TTC549 (cell line): Measurements from ENCODE around the gene IPP.
"Not testable (repeated sequence)": the region's sequence is repeated elsewhere in the genome, so short reads cannot be mapped to it uniquely, and the experiment has no call there.

Experiments
- FAIRE-seq: peaks from 2 replicates; lab custom pipeline; 2012; peaks lifted over from hg19 to GRCh38; lab: Jason Lieb, UNC

The IPP gene

GRCh38 chr1:45684402-45684801, 66.1 kb downstream of the IPP start:
- no peak for FAIRE-seq

GRCh38 chr1:45682942-45683341, 67.5 kb downstream of the IPP start:
- no peak for FAIRE-seq

GRCh38 chr1:45679123-45679522, 71.3 kb downstream of the IPP start:
- FAIRE-seq: no peak

GRCh38 chr1:45678489-45678888, 72.0 kb downstream of the IPP start:
- FAIRE-seq: no peak

- FAIRE-seq: no peak
Observed at GRCh38 chr1:45677751-45678245, 72.7 kb downstream of the IPP start.

GRCh38 chr1:45676553-45676952, 73.9 kb downstream of the IPP start:
- not testable (repeated sequence) for FAIRE-seq

- FAIRE-seq: no peak
Observed at GRCh38 chr1:45674478-45674877, 76.0 kb downstream of the IPP start.

GRCh38 chr1:45673956-45674355, 76.5 kb downstream of the IPP start:
- FAIRE-seq: no peak

- no peak for FAIRE-seq
Observed at GRCh38 chr1:45669859-45670655, 80.4 kb downstream of the IPP start.

- FAIRE-seq: no peak
Observed at GRCh38 chr1:45669379-45669778, 81.1 kb downstream of the IPP start.

- FAIRE-seq: no peak
Observed at GRCh38 chr1:45668526-45668925, 81.9 kb downstream of the IPP start.

GRCh38 chr1:45667321-45668111, 82.9 kb downstream of the IPP start:
- FAIRE-seq: no peak

GRCh38 chr1:45666836-45667235, 83.6 kb downstream of the IPP start:
- FAIRE-seq: no peak

- no peak for FAIRE-seq
Observed at GRCh38 chr1:45660336-45660735, 90.1 kb downstream of the IPP start.

- no peak for FAIRE-seq
Observed at GRCh38 chr1:45659222-45659621, 91.2 kb downstream of the IPP start.

GRCh38 chr1:45658171-45658570, 92.3 kb downstream of the IPP start:
- FAIRE-seq: no peak

GRCh38 chr1:45656573-45657226, 93.8 kb downstream of the IPP start:
- no peak for FAIRE-seq

- FAIRE-seq: no peak
Observed at GRCh38 chr1:45654540-45655280, 95.7 kb downstream of the IPP start.
